PC-9 (cell line): ENCODE results near the gene CFAP77. TPM values are rescaled to one million over a fixed set of nuclear protein-coding genes. Genes with fewer than 3 reads are reported as not detected.

Source experiments
- BruUV-seq: library from RNA; stranded (reverse); fragments of 400-500 nt; replicated peaks from 2 replicates; lab custom pipeline; 2021; lab: Mats Ljungman, UMichigan
- CTCF ChIA-PET: fragments of 300-600 bp; sonication (Branson Sonifier 250); formaldehyde crosslinking; loops from one replicate; lab custom pipeline; 2022; ENCODE audit warnings: antibody characterized with exemption; lab: Charles Lee
- POLR2A ChIA-PET: fragments of 300-600 bp; sonication (Branson Sonifier 250); formaldehyde crosslinking; loops from one replicate; lab custom pipeline; 2022; ENCODE audit warnings: antibody characterized with exemption; ENCODE audit not compliant: unreplicated experiment; lab: Charles Lee
- DNase-seq, 2 experiments: peaks; one replicate each; pipeline versions ENCODE4 v3.0.0 to v3.0.0-alpha.2; 2015 to 2022; ENCODE audit warnings: mixed read lengths in 1 of 2
- H2AFZ ChIP-seq: fragments of 200-600 bp; sonication (generic); 2 replicates; pipeline ENCODE4 v1.8.1; 2017; ENCODE audit warnings: antibody characterized with exemption
- H3F3A ChIP-seq: fragments of 200-600 bp; sonication (generic); 2 replicates; pipeline ENCODE4 v1.8.1; 2017; ENCODE audit warnings: antibody characterized with exemption, mild to moderate bottlenecking, low read depth; ENCODE audit not compliant: insufficient read depth
- H3K27ac ChIP-seq: fragments of 200-600 bp; sonication (generic); 2 replicates; pipeline ENCODE4 v1.6.1; 2016; ENCODE audit warnings: mixed run types
- H3K27me3 ChIP-seq: fragments of 200-600 bp; sonication (generic); 2 replicates; pipeline ENCODE4 v1.6.1; 2016; ENCODE audit warnings: low read depth, mixed run types; ENCODE audit not compliant: insufficient read depth
- H3K36me3 ChIP-seq: fragments of 200-600 bp; sonication (generic); 2 replicates; pipeline ENCODE4 v1.6.1; 2016; ENCODE audit warnings: low read depth, mixed run types
- H3K4me1 ChIP-seq: fragments of 200-600 bp; sonication (generic); replicated peaks from 2 replicates; pipeline ENCODE4 v1.6.1; 2016; ENCODE audit warnings: mixed run types; ENCODE audit not compliant: insufficient read depth
- H3K4me2 ChIP-seq: fragments of 200-600 bp; sonication (generic); 2 replicates; pipeline ENCODE4 v1.6.1; 2017; ENCODE audit warnings: mixed run types
- H3K4me3 ChIP-seq: fragments of 200-600 bp; sonication (generic); 2 replicates; pipeline ENCODE4 v1.6.1; 2016; ENCODE audit warnings: mixed run types
- H3K79me2 ChIP-seq: fragments of 200-600 bp; sonication (generic); 2 replicates; pipeline ENCODE4 v1.6.1; 2017; ENCODE audit warnings: low read depth, mixed run types
- H3K9me2 ChIP-seq: fragments of 200-600 bp; sonication (generic); 2 replicates; pipeline ENCODE4 v1.8.1; 2017; ENCODE audit warnings: mild to moderate bottlenecking; ENCODE audit not compliant: insufficient read depth
- H3K9me3 ChIP-seq: fragments of 200-600 bp; sonication (generic); 2 replicates; pipeline ENCODE4 v1.8.1; 2016; ENCODE audit warnings: low read depth; ENCODE audit not compliant: insufficient read depth
- H4K20me1 ChIP-seq: fragments of 200-600 bp; sonication (generic); 2 replicates; pipeline ENCODE4 v1.8.1; 2017; ENCODE audit not compliant: insufficient read depth
- CTCF ChIP-seq: fragments of 200-600 bp; sonication (generic); conservative IDR thresholded peaks from 2 replicates; pipeline ENCODE4 v1.6.1; 2017; ENCODE audit warnings: mixed run types, antibody characterized with exemption, mild to moderate bottlenecking, moderate library complexity
- EZH2 ChIP-seq: fragments of 200-600 bp; sonication (generic); IDR thresholded peaks from 2 replicates; pipeline ENCODE4 v1.8.0; 2017; ENCODE audit warnings: antibody characterized with exemption, low read depth
- intact Hi-C: fragments of 100-400 bp; cut with micrococcal nuclease; formaldehyde crosslinking; loops from one replicate; pipeline ENCODE4 v1.10.0; 2022; ENCODE audit not compliant: unreplicated experiment
- total RNA-seq: library from RNA; stranded (reverse); gene quantifications from 2 replicates; pipeline ENCODE4 v1.2.3, GENCODE V29; 2021

CFAP77 gene
- total RNA-seq, 1 experiment from 2014 or later = not detected

DNA sequence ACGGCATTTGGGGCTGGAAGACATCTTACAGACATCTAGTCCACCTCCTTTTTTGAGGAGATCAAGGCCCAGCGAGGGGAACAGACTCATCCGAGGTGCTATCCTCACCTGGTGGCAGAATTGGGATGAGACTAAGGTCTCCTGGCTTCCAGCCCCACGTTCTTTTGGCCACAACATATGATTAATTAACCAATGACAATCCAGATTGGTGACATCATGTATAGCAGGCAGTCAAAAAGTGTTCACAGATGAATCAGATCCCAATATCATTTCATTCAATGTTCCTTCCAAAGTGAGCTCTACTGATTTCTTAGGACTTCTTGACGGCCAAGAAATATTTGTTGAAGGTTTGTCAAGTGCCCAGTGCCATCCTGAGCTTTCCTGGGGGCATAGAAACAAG, 3.9 kb downstream of the CFAP77 start:
- Histone ChIP-seq H3K9me3 (no peaks in the 10 kb centered on the region), H4K20me1 (no peaks in the 10 kb centered on the region), H3K4me1 (peaks cover 4% of the 10 kb centered on the region; the same call in 1 of the 2 replicates), H2AFZ (no peak overlapping the region), H3F3A (0 out of 2 replicates have a peak, but pooled peaks cover 7% of the 10 kb centered on the region), H3K27ac (no peak overlapping the region), H3K4me3 (no peak overlapping the region), H3K9me2 (no peaks in the 10 kb centered on the region), H3K36me3 (no peaks in the 10 kb centered on the region), H3K4me2 (no peak overlapping the region), H3K27me3 (peaks cover 94% of the 10 kb centered on the region), H3K79me2 (no peaks in the 10 kb centered on the region)
- TF ChIP-seq CTCF (no peak), EZH2 (no peak)
- no TSS peak for BruUV-seq
- intact Hi-C loops = loop anchor here (10.0 kb wide), 1 partner anchor 491 kb away; no protein-coding TSS in a partner anchor
- POLR2A ChIA-PET = no interaction called here
- no peak for DNase-seq
- CTCF ChIA-PET = no interaction called here

GRCh38 chr9:132414731-132415130, 4.7 kb downstream of the CFAP77 start:
- Histone ChIP-seq H3K4me2 (no peak overlapping the region), H3F3A (0 out of 2 replicates have a peak, but pooled peaks cover 7% of the 10 kb centered on the region), H3K36me3 (no peaks in the 10 kb centered on the region), H4K20me1 (no peaks in the 10 kb centered on the region), H3K9me3 (no peaks in the 10 kb centered on the region), H3K9me2 (no peaks in the 10 kb centered on the region), H3K4me3 (no peak overlapping the region), H3K4me1 (peaks cover 4% of the 10 kb centered on the region; the same call in 1 of the 2 replicates), H3K27me3 (peaks cover 94% of the 10 kb centered on the region), H3K27ac (no peak overlapping the region), H2AFZ (no peak overlapping the region), H3K79me2 (no peaks in the 10 kb centered on the region)
- BruUV-seq = no TSS peak
- ChIA-PET CTCF (interaction anchor here (0.5 to 0.7 kb wide), 2 partner anchors 157 to 335 kb away, joined by 3 to 4 read pairs; no protein-coding TSS in a partner anchor), POLR2A (interaction anchor here (0.5 to 0.7 kb wide), 2 partner anchors 39 to 47 kb away, joined by 6 to 14 read pairs; no protein-coding TSS in a partner anchor)
- TF ChIP-seq EZH2 = no peak
- no peak for DNase-seq
- intact Hi-C loops = loop anchor here (10.0 kb wide), 1 partner anchor 490 kb away; no protein-coding TSS in a partner anchor

GRCh38 chr9:132415181-132415580, 5.2 kb downstream of the CFAP77 start:
- no peaks in the 10 kb centered on the region for H3K9me2 ChIP-seq
- no peaks in the 10 kb centered on the region for H3K36me3 ChIP-seq
- H3K4me3 ChIP-seq = no peak overlapping the region
- H3K27ac ChIP-seq = no peak overlapping the region
- POLR2A ChIA-PET = interaction anchor here (0.7 kb wide), 1 partner anchor 47 kb away, joined by 6 read pairs; no protein-coding TSS in a partner anchor
- intact Hi-C loops = loop anchor here (10.0 kb wide), 1 partner anchor 490 kb away; no protein-coding TSS in a partner anchor
- DNase-seq = no peak
- no peak overlapping the region for H2AFZ ChIP-seq
- H3K79me2 ChIP-seq = no peaks in the 10 kb centered on the region
- H3F3A ChIP-seq = 0 out of 2 replicates have a peak, but pooled peaks cover 7% of the 10 kb centered on the region
- no peak for TF ChIP-seq CTCF
- 0 out of 2 replicates have a peak, but pooled peaks have one; percentile 57 for TF ChIP-seq EZH2
- peaks cover 4% of the 10 kb centered on the region; the same call in 1 of the 2 replicates for H3K4me1 ChIP-seq
- H4K20me1 ChIP-seq = no peaks in the 10 kb centered on the region
- H3K4me2 ChIP-seq = peak overlapping the region; percentile 25; the same call in 1 of the 2 replicates
- BruUV-seq = no TSS peak
- H3K9me3 ChIP-seq = no peaks in the 10 kb centered on the region
- H3K27me3 ChIP-seq = peaks cover 94% of the 10 kb centered on the region
- CTCF ChIA-PET = no interaction called here
